Esophagus squamous epithelium (tissue), 4 donors: Measurements from ENCODE around the gene MANSC1.

Source experiments
- CTCF ChIP-seq, 6 experiments: fragments of 450-650 bp in 4 of 6; fragments of 200-600 bp in 2 of 6; sonication (generic) in 2 of 6; IDR thresholded peaks; one replicate each; pipeline ENCODE4 v1.5.1; 2016 to 2019; ENCODE audit warnings: antibody characterized with exemption in 6 of 6, mild to moderate bottlenecking in 4 of 6, moderate library complexity in 4 of 6
- POLR2A ChIP-seq, 4 donors: fragments of 450-650 bp; IDR thresholded peaks; one replicate each; pipeline ENCODE4 v1.6.1; 2017; ENCODE audit warnings: antibody characterized with exemption in 4 of 4, mild to moderate bottlenecking in 4 of 4, moderate library complexity in 3 of 4

GRCh38 chr12:12286441-12286840 lies 63.6 kb downstream of the MANSC1 start:
- TF ChIP-seq CTCF (IDR thresholded peaks at IDR 0.05) (no peak), POLR2A (IDR thresholded peaks at IDR 0.05) (no peak)
